ENCODE measurements around the gene ETFDH.
"Not testable (repeated sequence)": the region's sequence is repeated elsewhere in the genome, so short reads cannot be mapped to it uniquely, and the experiment has no call there.

ETFDH gene

GRCh38 chr4:158652920-158653319 lies 19.2 kb upstream of the ETFDH start:
- no peak overlapping the region for H2AFZ ChIP-seq (ENCODE audit: insufficient read depth, low read length, poor library complexity)
- no peaks in the 10 kb centered on the region for H3K79me2 ChIP-seq (ENCODE audit: control insufficient read depth, insufficient read depth, low read length, poor library complexity)
- no peak overlapping the region for H3K23ac ChIP-seq (ENCODE audit: low read length)
- H4K91ac ChIP-seq (ENCODE audit: low read depth, low read length), result no peak overlapping the region
- no peak overlapping the region for H3K18ac ChIP-seq (ENCODE audit: low read length)
- no peak overlapping the region for H2AK5ac ChIP-seq (ENCODE audit: low read length)
- no peaks in the 10 kb centered on the region for H3K79me1 ChIP-seq (ENCODE audit: low read length)
- no peak overlapping the region for H2BK120ac ChIP-seq (ENCODE audit: insufficient read depth, low read length, poor library complexity)
- no peaks in the 10 kb centered on the region for H3K9me3 ChIP-seq (ENCODE audit: insufficient read depth, low read depth, low read length)
- no peak overlapping the region for H3K27ac ChIP-seq (ENCODE audit: low read depth, low read length)
- H2BK12ac ChIP-seq (ENCODE audit: low read length), result no peak overlapping the region
- no peak overlapping the region for H3K9ac ChIP-seq (ENCODE audit: low read length)
- H3K36me3 ChIP-seq (ENCODE audit: control insufficient read depth in 1 of 2, insufficient read depth in 2 of 2, low read length in 2 of 2), result no peaks in the 10 kb centered on the region
- H3K4me3 ChIP-seq (ENCODE audit: low read depth, low read length), result no peak overlapping the region
- H2BK5ac ChIP-seq (ENCODE audit: low read depth, low read length, poor library complexity), result no peak overlapping the region
- no peak overlapping the region for H3K4me2 ChIP-seq (ENCODE audit: low read length)
- H4K8ac ChIP-seq (ENCODE audit: low read depth, low read length), result no peak overlapping the region
- no peak for DNase-seq
- no peak overlapping the region for H3K4ac ChIP-seq (ENCODE audit: low read depth, low read length)
- H3K27me3 ChIP-seq (ENCODE audit: insufficient read depth, low read length), result no peaks in the 10 kb centered on the region
- H3K4me1 ChIP-seq (ENCODE audit: control insufficient read depth in 1 of 2, insufficient read depth in 2 of 2, low read length in 2 of 2), result no peaks in the 10 kb centered on the region
- no CpG with 5 or more reads among the region's 2 CpGs for WGBS (ENCODE audit: extremely low coverage, insufficient coverage, insufficient read length)
- H4K12ac ChIP-seq (ENCODE audit: low read depth, low read length), result no peak overlapping the region
- H3K14ac ChIP-seq (ENCODE audit: low read length), result no peak overlapping the region

GRCh38 chr4:158656439-158656838 lies 15.7 kb upstream of the ETFDH start:
- H3K4me2 ChIP-seq (ENCODE audit: low read length), result no peak overlapping the region
- H2AK5ac ChIP-seq (ENCODE audit: low read length), result no peak overlapping the region
- H3K14ac ChIP-seq (ENCODE audit: low read length), result no peak overlapping the region
- no peak overlapping the region for H3K27ac ChIP-seq (ENCODE audit: low read depth, low read length)
- H3K9me3 ChIP-seq (ENCODE audit: insufficient read depth, low read depth, low read length), result no peaks in the 10 kb centered on the region
- H3K36me3 ChIP-seq (ENCODE audit: control insufficient read depth in 1 of 2, insufficient read depth in 2 of 2, low read length in 2 of 2), result no peaks in the 10 kb centered on the region
- no peak overlapping the region for H3K4me3 ChIP-seq (ENCODE audit: low read depth, low read length)
- H3K23ac ChIP-seq (ENCODE audit: low read length), result no peak overlapping the region
- H3K27me3 ChIP-seq (ENCODE audit: insufficient read depth, low read length), result no peaks in the 10 kb centered on the region
- H3K9ac ChIP-seq (ENCODE audit: low read length), result no peak overlapping the region
- no CpG with 5 or more reads among the region's 1 CpG for WGBS (ENCODE audit: extremely low coverage, insufficient coverage, insufficient read length)
- H4K12ac ChIP-seq (ENCODE audit: low read depth, low read length), result no peak overlapping the region
- H2AFZ ChIP-seq (ENCODE audit: insufficient read depth, low read length, poor library complexity), result no peak overlapping the region
- H4K8ac ChIP-seq (ENCODE audit: low read depth, low read length), result no peak overlapping the region
- H4K91ac ChIP-seq (ENCODE audit: low read depth, low read length), result no peak overlapping the region
- H3K79me1 ChIP-seq (ENCODE audit: low read length), result no peaks in the 10 kb centered on the region
- no peak overlapping the region for H2BK5ac ChIP-seq (ENCODE audit: low read depth, low read length, poor library complexity)
- no peaks in the 10 kb centered on the region for H3K4me1 ChIP-seq (ENCODE audit: control insufficient read depth in 1 of 2, insufficient read depth in 2 of 2, low read length in 2 of 2)
- no peak overlapping the region for H2BK120ac ChIP-seq (ENCODE audit: insufficient read depth, low read length, poor library complexity)
- no peaks in the 10 kb centered on the region for H3K79me2 ChIP-seq (ENCODE audit: control insufficient read depth, insufficient read depth, low read length, poor library complexity)
- H3K18ac ChIP-seq (ENCODE audit: low read length), result no peak overlapping the region
- H3K4ac ChIP-seq (ENCODE audit: low read depth, low read length), result no peak overlapping the region
- no peak overlapping the region for H2BK12ac ChIP-seq (ENCODE audit: low read length)
- DNase-seq, result no peak

GRCh38 chr4:158657291-158657690 lies 14.8 kb upstream of the ETFDH start:
- no peak overlapping the region for H3K4me2 ChIP-seq (ENCODE audit: low read length)
- no peaks in the 10 kb centered on the region for H3K79me2 ChIP-seq (ENCODE audit: control insufficient read depth, insufficient read depth, low read length, poor library complexity)
- no peak overlapping the region for H3K4me3 ChIP-seq (ENCODE audit: low read depth, low read length)
- no peak overlapping the region for H2BK120ac ChIP-seq (ENCODE audit: insufficient read depth, low read length, poor library complexity)
- no peak overlapping the region for H3K4ac ChIP-seq (ENCODE audit: low read depth, low read length)
- no peak overlapping the region for H2BK12ac ChIP-seq (ENCODE audit: low read length)
- no peaks in the 10 kb centered on the region for H3K4me1 ChIP-seq (ENCODE audit: control insufficient read depth in 1 of 2, insufficient read depth in 2 of 2, low read length in 2 of 2)
- H3K27ac ChIP-seq (ENCODE audit: low read depth, low read length), result no peak overlapping the region
- no peak overlapping the region for H3K18ac ChIP-seq (ENCODE audit: low read length)
- DNase-seq, result no peak
- H3K9ac ChIP-seq (ENCODE audit: low read length), result no peak overlapping the region
- no peak overlapping the region for H2BK5ac ChIP-seq (ENCODE audit: low read depth, low read length, poor library complexity)
- no peak overlapping the region for H4K12ac ChIP-seq (ENCODE audit: low read depth, low read length)
- no peak overlapping the region for H2AK5ac ChIP-seq (ENCODE audit: low read length)
- no peak overlapping the region for H4K8ac ChIP-seq (ENCODE audit: low read depth, low read length)
- H3K79me1 ChIP-seq (ENCODE audit: low read length), result no peaks in the 10 kb centered on the region
- no peak overlapping the region for H3K14ac ChIP-seq (ENCODE audit: low read length)
- no CpG with 5 or more reads among the region's 11 CpGs for WGBS (ENCODE audit: extremely low coverage, insufficient coverage, insufficient read length)
- H4K91ac ChIP-seq (ENCODE audit: low read depth, low read length), result no peak overlapping the region
- H3K9me3 ChIP-seq (ENCODE audit: insufficient read depth, low read depth, low read length), result no peaks in the 10 kb centered on the region
- no peak overlapping the region for H3K23ac ChIP-seq (ENCODE audit: low read length)
- no peaks in the 10 kb centered on the region for H3K27me3 ChIP-seq (ENCODE audit: insufficient read depth, low read length)
- no peak overlapping the region for H2AFZ ChIP-seq (ENCODE audit: insufficient read depth, low read length, poor library complexity)
- no peaks in the 10 kb centered on the region for H3K36me3 ChIP-seq (ENCODE audit: control insufficient read depth in 1 of 2, insufficient read depth in 2 of 2, low read length in 2 of 2)

DNA sequence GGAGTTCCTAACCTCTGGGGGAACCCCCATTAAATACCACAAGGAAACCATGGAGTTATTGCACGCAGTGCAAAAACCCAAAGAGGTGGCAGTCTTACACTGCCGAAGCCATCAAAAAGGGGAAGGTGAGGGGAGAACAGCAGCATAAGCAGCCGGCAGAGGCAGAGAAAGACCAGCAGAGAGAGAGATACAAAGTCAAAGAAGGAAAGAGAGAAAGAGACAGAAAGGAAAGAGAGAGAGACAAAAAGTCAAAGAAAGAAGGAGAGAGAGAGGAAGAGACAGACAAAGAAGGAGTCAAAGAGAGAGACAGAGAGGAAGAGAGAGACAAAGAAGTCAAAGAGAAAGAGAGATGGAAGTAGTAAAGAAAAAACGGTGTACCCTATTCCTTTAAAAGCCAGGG lies 8.8 kb upstream of the ETFDH start:
- not testable (repeated sequence) for H3K79me2 ChIP-seq (ENCODE audit: control insufficient read depth, insufficient read depth, low read length, poor library complexity); H2BK12ac ChIP-seq (ENCODE audit: low read length); H4K12ac ChIP-seq (ENCODE audit: low read depth, low read length); H3K18ac ChIP-seq (ENCODE audit: low read length); H2AK5ac ChIP-seq (ENCODE audit: low read length); H2BK5ac ChIP-seq (ENCODE audit: low read depth, low read length, poor library complexity); H3K23ac ChIP-seq (ENCODE audit: low read length); H3K4me3 ChIP-seq (ENCODE audit: low read depth, low read length); H3K4ac ChIP-seq (ENCODE audit: low read depth, low read length); H3K9me3 ChIP-seq (ENCODE audit: insufficient read depth, low read depth, low read length); H2AFZ ChIP-seq (ENCODE audit: insufficient read depth, low read length, poor library complexity); H3K36me3 ChIP-seq (ENCODE audit: control insufficient read depth in 1 of 2, insufficient read depth in 2 of 2, low read length in 2 of 2); H4K91ac ChIP-seq (ENCODE audit: low read depth, low read length); H3K4me1 ChIP-seq (ENCODE audit: control insufficient read depth in 1 of 2, insufficient read depth in 2 of 2, low read length in 2 of 2); H3K27me3 ChIP-seq (ENCODE audit: insufficient read depth, low read length); DNase-seq; H3K27ac ChIP-seq (ENCODE audit: low read depth, low read length); H3K14ac ChIP-seq (ENCODE audit: low read length); H3K79me1 ChIP-seq (ENCODE audit: low read length); H2BK120ac ChIP-seq (ENCODE audit: insufficient read depth, low read length, poor library complexity); H3K9ac ChIP-seq (ENCODE audit: low read length); H3K4me2 ChIP-seq (ENCODE audit: low read length); H4K8ac ChIP-seq (ENCODE audit: low read depth, low read length)
- no CpG with 5 or more reads among the region's 4 CpGs for WGBS (ENCODE audit: extremely low coverage, insufficient coverage, insufficient read length)

Measured in trophoblast cell (in vitro differentiated cells and primary cell).